Left ventricle myocardium superior (tissue), 1 donor: ENCODE results near the gene ANKRD6. TPM values are rescaled to one million over a fixed set of nuclear protein-coding genes. Genes with fewer than 3 reads are reported as not detected.
"Not testable (repeated sequence)": the region's sequence is repeated elsewhere in the genome, so short reads cannot be mapped to it uniquely, and the experiment has no call there.

Experiments used
- ATAC-seq: fragments of 200-7000 bp; cut with Tn5 transposase; one replicate; pipeline ENCODE4 v1.9.1; 2020; ENCODE audit warnings: mild to moderate bottlenecking, moderate library complexity
- DNase-seq: peaks from one replicate; pipeline ENCODE4 v3.0.0-alpha.2; 2020
- intact Hi-C: fragments of 100-400 bp; cut with micrococcal nuclease; formaldehyde crosslinking; loops from one replicate; pipeline ENCODE4 v1.11.0; 2022
- total RNA-seq: library from RNA; stranded (reverse); fragmentation: NEBNext Ultra II Directional; extraction: Animal tissue kit (Norgen Biotek cat#: 25700); gene quantifications from one replicate; pipeline ENCODE4 v1.2.1, GENCODE V29; 2021
- donor health status: DM: no; HTN: yes; CAD: no; lungs with severe emphysema.

Gene ANKRD6
- total RNA-seq, 1 donor from 2014 or later: 21.4 TPM

DNA sequence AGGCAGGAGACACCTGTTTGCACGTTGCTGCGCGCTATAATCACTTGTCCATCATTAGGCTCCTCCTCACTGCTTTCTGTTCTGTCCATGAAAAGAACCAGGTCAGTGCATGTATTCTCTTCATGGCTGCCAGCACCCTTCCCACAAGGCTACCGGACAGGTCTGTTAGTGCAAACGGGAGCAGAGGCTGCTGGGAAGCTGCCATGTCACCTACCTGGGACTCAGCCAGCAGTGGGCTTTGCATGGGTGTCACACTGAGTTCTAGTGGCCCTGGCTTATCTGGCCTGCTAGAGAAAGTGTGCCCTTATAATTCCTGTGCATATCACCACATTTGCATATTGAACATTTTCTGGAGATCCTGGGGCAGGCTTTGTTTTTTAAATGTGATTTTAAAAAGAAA lies 180.8 kb downstream of the ANKRD6 start:
- DNase-seq: peak; percentile 53
- ATAC-seq: peak; percentile 71
- intact Hi-C loops: loop anchor here (5.0 kb wide), 1 partner anchor 181 kb away; the partner anchor contains the start of gene ANKRD6

GRCh38 chr6:89615882-89616281 lies 182.9 kb downstream of the ANKRD6 start:
- ATAC-seq: no peak
- intact Hi-C loops: no loop called here
- DNase-seq: no peak

DNA sequence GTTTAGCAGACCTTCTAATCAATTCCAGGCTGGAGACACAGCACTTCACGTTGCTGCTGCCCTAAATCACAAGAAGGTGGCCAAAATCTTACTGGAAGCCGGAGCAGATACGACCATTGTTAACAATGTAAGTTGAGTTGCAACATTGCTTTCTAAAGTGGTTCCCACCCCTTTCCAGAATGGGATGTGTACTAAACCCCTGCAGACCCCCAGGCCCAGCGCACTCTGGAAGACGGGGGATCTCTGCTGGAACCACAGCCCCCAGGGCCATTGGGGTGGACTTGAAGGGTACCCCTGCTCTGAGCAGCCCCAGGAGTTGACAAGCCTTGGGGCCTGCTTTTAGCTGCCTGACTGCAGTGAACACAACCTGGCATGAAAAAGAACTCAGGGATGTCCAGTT lies 183.6 kb downstream of the ANKRD6 start:
- intact Hi-C loops: no loop called here
- DNase-seq: no peak
- ATAC-seq: no peak

- no peak for ATAC-seq
- no peak for DNase-seq
- intact Hi-C loops: no loop called here
Measured at GRCh38 chr6:89618026-89618425, 185.1 kb downstream of the ANKRD6 start.

DNA sequence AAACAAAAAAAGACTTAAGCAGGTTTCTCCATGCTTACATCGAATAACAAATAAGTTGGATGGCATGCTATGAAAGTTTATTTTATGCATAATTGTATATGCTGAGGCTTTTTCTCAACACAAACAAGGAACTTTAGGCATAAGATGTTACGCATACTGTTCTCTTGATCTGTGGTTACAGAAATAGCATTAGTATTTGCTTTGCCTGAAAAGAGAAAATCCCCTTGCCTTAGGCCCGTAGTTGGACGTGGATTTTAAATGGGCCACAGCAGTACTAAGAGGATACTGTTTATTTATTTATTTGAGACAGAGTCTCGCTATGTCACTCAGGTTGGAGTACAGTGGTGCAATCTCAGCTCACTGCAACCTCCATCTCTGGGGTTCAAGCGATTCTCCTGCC lies 186.6 kb downstream of the ANKRD6 start:
- intact Hi-C loops: no loop called here
- no peak for ATAC-seq
- no peak for DNase-seq

DNA sequence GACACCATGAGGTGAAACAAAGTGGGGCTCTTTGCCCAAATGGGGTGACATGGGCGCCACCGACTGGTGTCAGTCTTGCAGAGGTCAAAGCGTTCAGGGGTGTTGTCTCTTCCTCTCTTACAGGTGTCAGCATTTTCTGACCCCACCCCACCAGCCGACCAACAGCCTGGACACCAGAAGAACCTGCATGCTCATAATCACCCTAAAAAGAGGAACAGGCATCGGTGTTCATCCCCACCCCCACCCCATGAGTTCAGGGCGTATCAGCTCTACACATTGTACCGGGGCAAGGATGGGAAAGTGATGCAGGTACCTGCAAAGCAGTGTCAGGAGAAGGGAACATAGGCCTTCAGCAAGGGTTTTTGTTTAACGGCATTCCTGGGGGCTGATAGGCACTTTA lies 190.8 kb downstream of the ANKRD6 start:
- no peak for DNase-seq
- intact Hi-C loops: no loop called here
- no peak for ATAC-seq

DNA sequence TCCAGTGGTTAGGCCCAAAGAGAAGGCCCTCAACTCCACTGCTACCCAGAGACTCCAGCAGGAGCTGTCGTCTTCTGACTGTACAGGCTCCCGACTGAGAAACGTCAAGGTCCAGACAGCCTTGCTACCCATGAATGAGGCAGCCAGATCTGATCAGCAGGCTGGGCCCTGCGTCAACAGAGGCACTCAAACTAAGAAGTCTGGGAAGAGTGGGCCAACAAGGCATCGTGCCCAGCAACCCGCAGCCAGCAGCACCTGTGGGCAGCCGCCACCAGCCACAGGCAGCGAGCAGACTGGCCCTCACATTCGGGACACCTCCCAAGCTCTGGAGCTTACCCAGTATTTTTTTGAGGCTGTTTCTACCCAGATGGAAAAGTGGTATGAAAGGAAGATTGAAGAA lies 197.5 kb downstream of the ANKRD6 start:
- ATAC-seq: peak; percentile 97
- intact Hi-C loops: no loop called here
- peak; percentile 83 for DNase-seq

DNA sequence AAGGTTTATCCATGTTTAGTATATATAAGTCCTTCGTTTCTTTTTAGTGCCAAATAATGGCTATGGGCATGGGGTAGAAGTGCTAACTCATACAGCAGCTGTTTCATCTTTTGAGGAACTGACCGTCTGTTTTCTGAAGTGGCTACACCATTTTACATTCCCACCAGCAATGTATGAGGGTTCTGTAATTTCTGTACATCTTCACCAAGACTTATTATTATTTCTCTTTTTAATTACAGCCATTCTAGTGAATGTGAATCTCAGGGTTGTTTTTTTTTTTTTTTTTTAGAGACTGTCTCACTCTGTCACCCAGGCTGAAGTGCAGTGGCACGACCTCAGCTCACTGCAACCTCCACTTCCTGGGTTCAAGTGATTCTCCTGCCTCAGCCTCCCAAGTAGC lies 203.5 kb downstream of the ANKRD6 start:
- intact Hi-C loops, ATAC-seq, DNase-seq: not testable (repeated sequence)

GRCh38 chr6:89637960-89638319 lies 205.0 kb downstream of the ANKRD6 start:
- intact Hi-C loops: no loop called here
- DNase-seq (no peak), ATAC-seq (peak; percentile 5)

DNA sequence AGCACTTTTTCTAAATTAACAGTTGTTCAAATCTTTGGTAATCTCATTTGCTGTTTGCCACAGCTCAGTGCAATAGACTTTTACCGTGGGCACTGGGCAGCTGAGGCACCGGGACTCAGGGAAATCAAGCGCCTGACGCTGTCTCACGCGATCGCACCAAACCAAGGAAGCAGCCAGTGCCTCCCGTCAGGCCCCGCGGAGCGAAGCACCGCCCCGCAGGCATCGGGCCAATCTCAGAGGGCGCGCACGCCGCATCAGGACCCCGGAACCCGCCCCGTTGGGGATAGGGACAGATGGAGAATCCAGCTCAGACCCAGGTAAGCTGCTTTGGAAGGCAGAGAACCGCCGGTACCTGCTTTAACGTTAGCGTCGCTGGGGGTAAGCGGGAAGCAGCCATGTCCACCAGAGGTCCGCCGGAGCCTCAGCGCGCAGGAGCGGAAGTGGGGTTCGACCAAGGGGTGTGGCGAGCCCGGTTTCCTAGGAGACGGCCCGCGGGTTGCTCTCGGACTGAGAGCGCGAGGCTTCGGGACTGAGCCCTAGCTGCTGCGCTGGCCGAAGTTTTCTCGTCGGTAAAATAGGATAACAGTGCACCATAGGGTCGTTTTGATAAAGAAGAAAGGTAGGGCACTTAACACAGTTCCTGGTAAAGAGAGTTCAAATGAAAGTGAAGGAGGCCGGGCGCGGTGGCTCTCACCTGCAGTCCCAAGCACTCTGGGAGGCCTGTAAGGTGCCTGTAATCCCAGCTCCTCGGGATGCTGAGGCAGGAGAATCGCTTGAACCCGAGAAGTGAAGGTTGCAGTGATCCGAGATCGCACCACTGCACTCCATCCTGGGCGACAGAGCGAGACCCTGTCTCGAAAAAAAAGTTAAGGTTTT lies 205.6 kb downstream of the ANKRD6 start, which contains the start of gene LYRM2:
Gene LYRM2 (minus strand): TSS at position 428 of the 876 bp plus-strand sequence. CDS start 31 bp downstream, at position 397.
- DNase-seq (peak; percentile 96), ATAC-seq (peak; percentile 99)
- intact Hi-C loops: no loop called here

DNA sequence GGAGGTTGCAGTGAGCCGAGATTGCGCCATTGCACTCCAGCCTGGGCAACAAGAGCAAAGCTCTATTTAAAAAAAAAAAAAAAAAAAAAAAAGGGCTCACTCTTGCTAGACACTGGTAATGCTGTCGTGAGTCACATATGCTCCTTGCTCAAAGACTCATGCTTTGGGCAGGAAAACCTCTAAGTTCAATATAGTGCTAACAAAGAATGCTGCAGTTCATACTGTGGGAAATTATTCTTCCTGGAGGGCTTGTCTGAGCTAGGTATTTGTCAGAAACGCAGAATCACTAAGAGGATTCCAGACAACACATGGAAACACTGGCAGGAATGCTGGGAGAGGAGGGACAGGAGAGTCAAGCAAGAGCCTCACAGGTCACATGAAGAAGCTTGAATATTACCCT lies 207.9 kb downstream of the ANKRD6 start:
- intact Hi-C loops: no loop called here
- no peak for DNase-seq
- no peak for ATAC-seq

- intact Hi-C loops, DNase-seq, ATAC-seq: not testable (repeated sequence)
Measured at GRCh38 chr6:89641581-89641980, 208.6 kb downstream of the ANKRD6 start.

DNA sequence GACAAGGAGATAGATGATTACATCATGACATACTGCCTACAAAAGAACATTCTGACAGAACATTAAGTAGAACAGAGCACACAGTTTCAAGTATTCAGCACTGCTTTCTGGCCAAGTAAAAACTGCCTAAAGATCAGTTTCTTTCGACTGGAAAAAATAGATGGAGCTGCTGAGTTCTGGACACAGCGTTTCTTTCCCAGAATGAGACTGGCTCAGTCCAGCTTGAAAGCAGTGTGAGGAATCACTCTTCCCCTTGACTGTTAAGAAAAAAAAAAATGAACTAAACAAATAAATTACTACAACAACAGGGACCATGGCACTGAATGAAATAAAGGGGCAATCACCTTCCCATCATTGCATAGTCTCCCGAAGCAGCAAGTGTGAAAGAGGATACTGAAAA lies 210.0 kb downstream of the ANKRD6 start:
- intact Hi-C loops: no loop called here
- no peak for ATAC-seq
- DNase-seq: no peak

GRCh38 chr6:89643406-89643805 lies 210.5 kb downstream of the ANKRD6 start:
- DNase-seq: no peak
- peak; percentile 56 for ATAC-seq
- intact Hi-C loops: no loop called here

GRCh38 chr6:89644864-89645263 lies 211.9 kb downstream of the ANKRD6 start:
- ATAC-seq: no peak
- intact Hi-C loops: no loop called here
- no peak for DNase-seq

GRCh38 chr6:89649682-89650081 lies 216.7 kb downstream of the ANKRD6 start:
- intact Hi-C loops: no loop called here
- ATAC-seq (no peak), DNase-seq (no peak)

GRCh38 chr6:89650579-89650978 lies 217.6 kb downstream of the ANKRD6 start:
- intact Hi-C loops: no loop called here

GRCh38 chr6:89655122-89655521 lies 222.2 kb downstream of the ANKRD6 start:
- no peak for DNase-seq
- intact Hi-C loops: no loop called here
- no peak for ATAC-seq

More at GRCh38 chr6:89650579-89650978, 217.6 kb downstream of the ANKRD6 start:
- DNase-seq (no peak), ATAC-seq (no peak)

DNA sequence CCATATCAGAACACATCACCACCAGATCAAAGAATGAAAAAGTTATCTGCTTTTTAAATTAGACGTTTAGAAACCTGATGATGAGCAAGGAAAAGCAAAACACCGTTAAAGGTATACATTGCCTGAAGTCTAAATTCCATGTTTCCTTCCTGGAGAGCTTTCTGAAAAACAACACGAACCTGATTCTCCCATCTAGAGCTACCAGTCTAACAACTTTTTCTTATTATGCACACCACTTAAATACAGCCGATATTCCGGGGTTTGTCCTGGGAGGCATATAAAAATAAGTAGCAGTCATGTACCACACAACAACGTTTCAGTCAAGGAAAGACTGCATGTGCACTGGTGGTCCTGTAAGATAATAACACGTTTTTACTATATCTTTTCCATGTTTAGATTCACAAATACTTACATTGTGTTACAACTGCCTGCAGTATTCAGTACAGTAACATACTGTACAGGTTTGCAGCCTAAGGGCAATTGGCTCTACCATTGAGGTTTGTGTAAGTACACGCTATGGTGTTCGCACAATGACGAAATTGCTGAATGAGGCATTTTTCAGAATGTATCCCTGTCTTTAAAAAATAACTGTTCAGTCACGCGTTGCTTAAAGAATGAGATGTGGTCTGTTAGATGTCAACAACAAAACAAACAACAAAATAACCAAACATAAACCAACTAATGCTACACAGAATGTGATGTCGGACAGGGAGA lies 224.7 kb downstream of the ANKRD6 start:
- ATAC-seq (no peak), DNase-seq (no peak)
- intact Hi-C loops: no loop called here

GRCh38 chr6:89660981-89661380 lies 228.0 kb downstream of the ANKRD6 start:
- no peak for DNase-seq
- no peak for ATAC-seq
- intact Hi-C loops: no loop called here
